ENCODE data around the gene GNAZ.

The GNAZ gene

DNA sequence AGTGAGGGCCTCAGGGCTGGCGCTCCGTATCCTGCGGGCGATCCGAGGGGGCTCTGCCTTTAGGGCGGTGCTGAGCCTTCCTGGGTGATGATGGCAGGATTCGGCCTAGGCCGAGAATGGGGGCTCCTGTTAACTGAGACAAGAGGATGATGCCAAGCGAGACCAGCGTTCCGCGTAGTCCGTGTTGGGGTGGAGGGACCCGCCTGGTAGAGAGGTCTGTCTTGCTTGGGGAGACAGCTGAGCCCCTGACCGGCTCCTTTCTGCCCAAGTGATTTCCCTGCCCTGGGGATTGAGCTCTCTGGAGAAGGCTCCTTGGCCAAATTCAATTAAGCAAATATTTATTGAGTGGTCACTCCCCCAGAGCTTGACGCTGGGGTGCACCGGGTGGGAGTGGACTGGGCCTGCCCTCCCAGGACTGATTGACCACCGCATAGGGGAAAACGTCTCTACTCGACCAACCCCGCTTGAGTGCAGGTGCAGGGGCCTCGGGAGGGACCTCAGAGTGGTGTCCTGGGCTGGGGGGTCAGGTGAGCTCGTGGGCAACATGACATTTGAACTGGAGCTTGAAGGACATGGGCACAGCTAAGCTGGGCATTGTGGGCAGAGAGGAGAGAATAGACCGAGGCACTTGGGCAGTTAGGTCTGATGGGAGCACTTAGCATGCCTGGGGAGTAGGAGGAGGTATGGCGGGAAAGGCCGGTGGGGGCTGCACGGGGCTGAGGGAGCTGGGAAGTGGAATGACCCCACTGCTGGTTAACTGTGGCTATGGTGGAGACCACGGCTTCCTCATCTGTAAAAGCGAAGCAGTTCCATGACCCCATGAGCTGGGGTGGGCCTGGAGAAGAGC, 1.1 kb downstream of the GNAZ start:
- Histone ChIP-seq H3K9me2 (replicated peaks; ENCODE audit: insufficient read depth, low read length) (no peaks in the 10 kb centered on the region), H3K27me3 (replicated peaks; ENCODE audit: insufficient read depth, low read length) (no peaks in the 10 kb centered on the region), H3F3A (ENCODE audit: insufficient read depth, low read length) (no peaks in the 10 kb centered on the region), H3K79me2 (ENCODE audit: low read length) (peaks cover 8% of the 10 kb centered on the region; the same call in 1 of the 2 replicates), H3K9me3 (replicated peaks; ENCODE audit: insufficient read depth, low read length) (no peaks in the 10 kb centered on the region), H3K4me2 (ENCODE audit: low read depth, low read length) (peak overlapping the region; percentile 91), H3K9ac (ENCODE audit: low read length) (peak overlapping the region; percentile 59; the same call in 1 of the 2 replicates), H3K36me3 (replicated peaks; ENCODE audit: insufficient read depth, low read length) (no peaks in the 10 kb centered on the region), H4K20me1 (ENCODE audit: insufficient read depth, low read length) (no peaks in the 10 kb centered on the region), H3K4me1 (ENCODE audit: low read length) (no peaks in the 10 kb centered on the region), H3K27ac (ENCODE audit: low read length) (no peak overlapping the region), H2AFZ (ENCODE audit: low read length) (peak overlapping the region; percentile 90), H3K4me3 (ENCODE audit: low read length) (peak overlapping the region; percentile 77)
- TF ChIP-seq CTCF (IDR thresholded peaks at IDR 0.05; ENCODE audit: low read length) (no peak), EZH2 (optimal IDR thresholded peaks at IDR 0.05; ENCODE audit: low read depth, low read length) (no peak), EZH2phosphoT487 (IDR thresholded peaks at IDR 0.05; ENCODE audit: low read length) (no peak)
- DNase-seq, result no peak

DNA sequence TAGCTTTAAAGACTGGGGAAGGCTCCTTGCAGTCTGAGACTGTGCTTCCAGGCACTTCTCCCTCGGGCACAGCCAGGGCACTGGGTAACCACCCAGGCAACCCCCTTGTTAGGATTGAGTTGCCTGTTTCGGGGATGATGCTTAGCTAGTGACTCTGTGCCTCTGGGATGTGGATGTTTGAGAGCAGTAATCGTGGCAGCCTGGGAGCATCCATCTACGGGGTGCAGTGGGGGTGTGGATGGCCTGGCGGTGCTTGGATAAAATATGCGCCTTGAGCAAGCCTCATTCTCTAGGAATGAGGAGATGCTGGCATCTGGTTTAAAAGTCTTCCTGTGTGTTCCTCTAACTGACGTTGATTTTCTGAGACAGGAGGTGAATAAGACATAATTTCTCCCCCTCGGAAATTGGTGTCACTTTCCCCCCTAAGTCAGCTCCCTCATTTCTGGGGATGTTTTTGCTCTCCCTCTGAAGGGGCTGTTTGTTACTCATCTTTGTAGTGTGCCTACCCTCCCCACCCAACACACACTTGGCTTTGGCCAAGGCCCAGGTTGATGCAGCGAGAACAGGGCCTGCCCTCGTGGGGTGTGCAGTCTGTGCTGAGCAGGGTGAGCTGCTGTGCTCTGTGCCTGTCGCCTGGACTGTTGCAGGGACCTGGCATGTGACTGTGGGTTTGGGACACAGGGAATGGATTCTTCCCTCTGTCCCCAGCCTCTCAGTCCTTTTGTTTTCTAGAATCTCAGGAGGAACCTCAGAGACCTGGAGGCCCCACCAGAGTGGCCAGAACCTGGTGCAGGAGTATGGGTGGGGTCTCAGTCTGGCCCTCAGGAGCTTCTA, 2.0 kb downstream of the GNAZ start:
- no peaks in the 10 kb centered on the region for H3K27me3 ChIP-seq (replicated peaks; ENCODE audit: insufficient read depth, low read length)
- no peak for DNase-seq
- H3F3A ChIP-seq (ENCODE audit: insufficient read depth, low read length), result no peaks in the 10 kb centered on the region
- H3K36me3 ChIP-seq (replicated peaks; ENCODE audit: insufficient read depth, low read length), result no peaks in the 10 kb centered on the region
- H3K9me2 ChIP-seq (replicated peaks; ENCODE audit: insufficient read depth, low read length), result no peaks in the 10 kb centered on the region
- H3K4me1 ChIP-seq (ENCODE audit: low read length), result no peaks in the 10 kb centered on the region
- no peak overlapping the region for H3K4me3 ChIP-seq (ENCODE audit: low read length)
- H3K79me2 ChIP-seq (ENCODE audit: low read length), result peaks cover 8% of the 10 kb centered on the region; the same call in 1 of the 2 replicates
- H3K4me2 ChIP-seq (ENCODE audit: low read depth, low read length), result no peak overlapping the region
- TF ChIP-seq EZH2 (optimal IDR thresholded peaks at IDR 0.05; ENCODE audit: low read depth, low read length) (no peak), EZH2phosphoT487 (IDR thresholded peaks at IDR 0.05; ENCODE audit: low read length) (no peak)
- no peaks in the 10 kb centered on the region for H4K20me1 ChIP-seq (ENCODE audit: insufficient read depth, low read length)
- no peak overlapping the region for H2AFZ ChIP-seq (ENCODE audit: low read length)
- H3K9ac ChIP-seq (ENCODE audit: low read length), result no peak overlapping the region
- H3K27ac ChIP-seq (ENCODE audit: low read length), result no peak overlapping the region
- H3K9me3 ChIP-seq (replicated peaks; ENCODE audit: insufficient read depth, low read length), result no peaks in the 10 kb centered on the region

GRCh38 chr22:23072911-23073491, 2.7 kb downstream of the GNAZ start:
- Histone ChIP-seq H3K4me2 (ENCODE audit: low read depth, low read length) (no peak overlapping the region), H3K4me3 (ENCODE audit: low read length) (no peak overlapping the region), H3K27ac (ENCODE audit: low read length) (no peak overlapping the region), H2AFZ (ENCODE audit: low read length) (no peak overlapping the region), H3K27me3 (replicated peaks; ENCODE audit: insufficient read depth, low read length) (no peaks in the 10 kb centered on the region), H3K4me1 (ENCODE audit: low read length) (no peaks in the 10 kb centered on the region), H3K9ac (ENCODE audit: low read length) (no peak overlapping the region), H3K79me2 (ENCODE audit: low read length) (peaks cover 8% of the 10 kb centered on the region; the same call in 1 of the 2 replicates), H4K20me1 (ENCODE audit: insufficient read depth, low read length) (no peaks in the 10 kb centered on the region), H3K9me2 (replicated peaks; ENCODE audit: insufficient read depth, low read length) (no peaks in the 10 kb centered on the region), H3F3A (ENCODE audit: insufficient read depth, low read length) (no peaks in the 10 kb centered on the region), H3K36me3 (replicated peaks; ENCODE audit: insufficient read depth, low read length) (no peaks in the 10 kb centered on the region), H3K9me3 (replicated peaks; ENCODE audit: insufficient read depth, low read length) (no peaks in the 10 kb centered on the region)
- DNase-seq, result no peak
- no peak for TF ChIP-seq CTCF (IDR thresholded peaks at IDR 0.05; ENCODE audit: low read length)
- TF ChIP-seq EZH2 (optimal IDR thresholded peaks at IDR 0.05; ENCODE audit: low read depth, low read length), result no peak
- no peak for TF ChIP-seq EZH2phosphoT487 (IDR thresholded peaks at IDR 0.05; ENCODE audit: low read length)
